ENCODE results near the gene TCTA.

DNA sequence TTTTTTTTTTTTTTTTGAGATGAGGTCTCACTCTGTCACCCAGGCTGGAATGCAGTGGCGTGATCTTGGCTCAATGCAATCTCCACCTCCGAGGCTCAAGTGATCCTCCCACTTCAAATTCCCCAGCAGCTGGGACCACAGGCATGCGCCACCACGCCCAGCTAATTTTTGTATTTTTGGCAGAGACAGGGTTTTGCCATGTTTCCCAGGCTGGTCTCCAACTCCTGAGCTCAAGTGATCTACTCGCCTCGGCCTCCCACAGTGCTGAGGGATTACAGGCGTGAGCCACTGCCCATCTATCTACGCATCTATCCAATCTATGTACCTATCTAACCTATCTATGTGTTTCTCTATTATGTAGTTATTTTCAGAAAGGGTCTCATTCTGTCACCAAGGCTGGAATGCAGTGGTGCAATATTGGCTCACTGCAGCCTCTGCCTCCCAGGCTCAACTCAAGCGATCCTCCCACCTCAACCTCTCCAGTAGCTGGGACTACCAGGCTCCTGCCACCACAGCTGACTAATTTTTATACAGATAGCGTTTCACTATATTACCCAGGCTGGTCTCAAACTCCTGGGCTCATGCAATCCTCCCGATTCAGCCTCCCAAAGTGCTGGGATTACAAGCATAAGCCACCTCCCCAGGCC is 33.9 kb upstream of the TCTA start:
- TF ChIP-seq, protein P1, sequence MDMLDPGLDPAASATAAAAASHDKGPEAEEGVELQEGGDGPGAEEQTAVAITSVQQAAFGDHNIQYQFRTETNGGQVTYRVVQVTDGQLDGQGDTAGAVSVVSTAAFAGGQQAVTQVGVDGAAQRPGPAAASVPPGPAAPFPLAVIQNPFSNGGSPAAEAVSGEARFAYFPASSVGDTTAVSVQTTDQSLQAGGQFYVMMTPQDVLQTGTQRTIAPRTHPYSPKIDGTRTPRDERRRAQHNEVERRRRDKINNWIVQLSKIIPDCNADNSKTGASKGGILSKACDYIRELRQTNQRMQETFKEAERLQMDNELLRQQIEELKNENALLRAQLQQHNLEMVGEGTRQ (IDR thresholded peaks at IDR 0.05; ENCODE audit: low read length), result no peak
- TF ChIP-seq EP300 (IDR thresholded peaks at IDR 0.05; ENCODE audit: borderline replicate concordance in 1 of 2, low read depth in 2 of 2, low read length in 2 of 2), result no peak
- TF ChIP-seq, protein P2, sequence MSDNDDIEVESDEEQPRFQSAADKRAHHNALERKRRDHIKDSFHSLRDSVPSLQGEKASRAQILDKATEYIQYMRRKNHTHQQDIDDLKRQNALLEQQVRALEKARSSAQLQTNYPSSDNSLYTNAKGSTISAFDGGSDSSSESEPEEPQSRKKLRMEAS (IDR thresholded peaks at IDR 0.05), result no peak
- TF ChIP-seq, protein P3, sequence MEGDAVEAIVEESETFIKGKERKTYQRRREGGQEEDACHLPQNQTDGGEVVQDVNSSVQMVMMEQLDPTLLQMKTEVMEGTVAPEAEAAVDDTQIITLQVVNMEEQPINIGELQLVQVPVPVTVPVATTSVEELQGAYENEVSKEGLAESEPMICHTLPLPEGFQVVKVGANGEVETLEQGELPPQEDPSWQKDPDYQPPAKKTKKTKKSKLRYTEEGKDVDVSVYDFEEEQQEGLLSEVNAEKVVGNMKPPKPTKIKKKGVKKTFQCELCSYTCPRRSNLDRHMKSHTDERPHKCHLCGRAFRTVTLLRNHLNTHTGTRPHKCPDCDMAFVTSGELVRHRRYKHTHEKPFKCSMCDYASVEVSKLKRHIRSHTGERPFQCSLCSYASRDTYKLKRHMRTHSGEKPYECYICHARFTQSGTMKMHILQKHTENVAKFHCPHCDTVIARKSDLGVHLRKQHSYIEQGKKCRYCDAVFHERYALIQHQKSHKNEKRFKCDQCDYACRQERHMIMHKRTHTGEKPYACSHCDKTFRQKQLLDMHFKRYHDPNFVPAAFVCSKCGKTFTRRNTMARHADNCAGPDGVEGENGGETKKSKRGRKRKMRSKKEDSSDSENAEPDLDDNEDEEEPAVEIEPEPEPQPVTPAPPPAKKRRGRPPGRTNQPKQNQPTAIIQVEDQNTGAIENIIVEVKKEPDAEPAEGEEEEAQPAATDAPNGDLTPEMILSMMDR (IDR thresholded peaks at IDR 0.05; ENCODE audit: control extremely low read depth in 1 of 3, insufficient read depth in 1 of 3, low read depth in 1 of 3, low read length in 3 of 3), result no peak
- TF ChIP-seq EZH2 (IDR thresholded peaks at IDR 0.05; ENCODE audit: low read depth, low read length, severe bottlenecking), result no peak
- TF ChIP-seq TAF1 (IDR thresholded peaks at IDR 0.05; ENCODE audit: low read depth, low read length), result no peak
- no peak for TF ChIP-seq SUZ12 (IDR thresholded peaks at IDR 0.05; ENCODE audit: low read length)
- TF ChIP-seq POLR2AphosphoS5 (IDR thresholded peaks at IDR 0.05; ENCODE audit: low read depth, low read length), result no peak
- TF ChIP-seq POLR2A (IDR thresholded peaks at IDR 0.05; ENCODE audit: control extremely low read depth in 1 of 2, low read depth in 2 of 2, low read length in 2 of 2), result no peak
